Gastrocnemius medialis (tissue), 4 donors: ENCODE data around the gene CHRNE. TPM values are rescaled to one million over a fixed set of nuclear protein-coding genes. Genes with fewer than 3 reads are reported as not detected.

Experiments used
- ATAC-seq, 2 donors: fragments of 150-250 bp; one replicate each; pipeline ENCODE4 v1.9.1; 2016
- DNase-seq, 2 donors: peaks; one replicate each; pipeline ENCODE4 v3.0.0-alpha.2; 2019
- H3K27ac ChIP-seq, 4 donors: fragments of 200-600 bp; sonication (generic); 1 replicate in 1 of 4; 2 replicates in 3 of 4; pipeline ENCODE4 v1.5.1; 2016 to 2018; ENCODE audit warnings: mild to moderate bottlenecking in 2 of 4, moderate library complexity in 1 of 4
- H3K27me3 ChIP-seq, 3 donors: fragments of 200-600 bp; sonication (generic) in 2 of 3; 1 replicate in 1 of 3; 2 replicates in 2 of 3; pipeline versions ENCODE4 v1.5.1 to v1.6.0; 2016 to 2019; ENCODE audit warnings: mild to moderate bottlenecking in 1 of 3, moderate library complexity in 1 of 3
- H3K36me3 ChIP-seq, 2 donors: fragments of 200-600 bp; sonication (generic) in 1 of 2; one replicate each; pipeline ENCODE4 v1.5.1; 2017 to 2018
- H3K4me1 ChIP-seq, 2 donors: fragments of 200-600 bp; sonication (generic) in 1 of 2; one replicate each; pipeline ENCODE4 v1.5.1; 2016 to 2017; ENCODE audit warnings: mild to moderate bottlenecking in 2 of 2
- H3K4me3 ChIP-seq, 4 donors: fragments of 200-600 bp; sonication (generic) in 3 of 4; 1 replicate in 1 of 4; 2 replicates in 3 of 4; pipeline ENCODE4 v1.5.1; 2016 to 2019; ENCODE audit warnings: mild to moderate bottlenecking in 2 of 4
- H3K9me3 ChIP-seq, 3 donors: fragments of 200-600 bp; sonication (generic) in 2 of 3; 1 replicate in 1 of 3; 2 replicates in 2 of 3; pipeline ENCODE4 v1.5.1; 2016 to 2019
- POLR2A ChIP-seq, 2 donors: fragments of 450-650 bp; IDR thresholded peaks; one replicate each; pipeline ENCODE4 v1.6.1; 2017; ENCODE audit warnings: antibody characterized with exemption in 2 of 2, mild to moderate bottlenecking in 2 of 2, moderate library complexity in 2 of 2
- in situ Hi-C, 4 donors: fragments of 200-750 bp; cut with MboI; loops; one replicate each; pipeline versions ENCODE4 v1.15.0 to v1.8.0; 2017; ENCODE audit warnings: low sequenced_read_pairs in 4 of 4
- intact Hi-C: fragments of 100-400 bp; cut with DNase I; formaldehyde crosslinking; loops from one replicate; pipeline ENCODE4 v1.15.1; 2023; ENCODE audit warnings: low total_unique reads
- total RNA-seq, 4 donors: library from RNA; depleted of rRNA; stranded (reverse); fragments of >200 nt; gene quantifications; one replicate each; pipeline versions ENCODE4 v1.1.0 to v1.2.3, GENCODE V29; 2016
- TF ChIP-seq, protein P1 (sequence below), 5 experiments: fragments of 450-650 bp in 3 of 5; fragments of 200-600 bp in 2 of 5; sonication (generic) in 2 of 5; IDR thresholded peaks in 4 of 5; conservative IDR thresholded peaks in 1 of 5; 1 replicate in 4 of 5; 2 replicates in 1 of 5; pipeline ENCODE4 v1.5.1; 2016 to 2019; ENCODE audit warnings: antibody characterized with exemption in 5 of 5, mild to moderate bottlenecking in 3 of 5, moderate library complexity in 3 of 5

The CHRNE gene
- total RNA-seq, 4 donors from 2014 or later, result 0.33 to 1.9 (median 0.52) TPM; not detected in 1

DNA sequence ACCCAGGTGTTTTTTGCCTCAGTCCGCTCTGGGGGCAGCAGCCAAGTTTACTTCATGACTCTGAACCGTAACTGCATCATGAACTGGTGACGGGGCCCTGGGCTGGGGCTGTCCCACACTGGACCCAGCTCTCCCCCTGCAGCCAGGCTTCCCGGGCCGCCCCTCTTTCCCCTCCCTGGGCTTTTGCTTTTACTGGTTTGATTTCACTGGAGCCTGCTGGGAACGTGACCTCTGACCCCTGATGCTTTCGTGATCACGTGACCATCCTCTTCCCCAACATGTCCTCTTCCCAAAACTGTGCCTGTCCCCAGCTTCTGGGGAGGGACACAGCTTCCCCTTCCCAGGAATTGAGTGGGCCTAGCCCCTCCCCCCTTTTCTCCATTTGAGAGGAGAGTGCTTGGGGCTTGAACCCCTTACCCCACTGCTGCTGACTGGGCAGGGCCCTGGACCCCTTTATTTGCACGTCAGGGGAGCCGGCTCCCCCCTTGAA is 5.7 kb downstream of the CHRNE start:
- Histone ChIP-seq H3K9me3 (no peaks in the 10 kb centered on the region), H3K27me3 (peaks cover 0 to 18% (median 4%) of the 10 kb centered on the region in 3 donors), H3K27ac (no peak overlapping the region), H3K36me3 (peaks cover 0 to 49% of the 10 kb centered on the region in 2 donors), H3K4me3 (no peak overlapping the region), H3K4me1 (peaks cover 0 to 10% of the 10 kb centered on the region in 2 donors)
- DNase-seq, result no peak
- intact Hi-C loops, result no loop called here
- ATAC-seq, result no peak
- TF ChIP-seq POLR2A (IDR thresholded peaks at IDR 0.05), result no peak
- in situ Hi-C loops, result loop anchor here in 2 of 4 donors (25.0 kb wide), 1 partner anchor 110 kb away; the partner anchor contains the start of genes GLTPD2 (in 2 of the 2), PSMB6 (in 2 of the 2) and VMO1 (in 2 of the 2)

DNA sequence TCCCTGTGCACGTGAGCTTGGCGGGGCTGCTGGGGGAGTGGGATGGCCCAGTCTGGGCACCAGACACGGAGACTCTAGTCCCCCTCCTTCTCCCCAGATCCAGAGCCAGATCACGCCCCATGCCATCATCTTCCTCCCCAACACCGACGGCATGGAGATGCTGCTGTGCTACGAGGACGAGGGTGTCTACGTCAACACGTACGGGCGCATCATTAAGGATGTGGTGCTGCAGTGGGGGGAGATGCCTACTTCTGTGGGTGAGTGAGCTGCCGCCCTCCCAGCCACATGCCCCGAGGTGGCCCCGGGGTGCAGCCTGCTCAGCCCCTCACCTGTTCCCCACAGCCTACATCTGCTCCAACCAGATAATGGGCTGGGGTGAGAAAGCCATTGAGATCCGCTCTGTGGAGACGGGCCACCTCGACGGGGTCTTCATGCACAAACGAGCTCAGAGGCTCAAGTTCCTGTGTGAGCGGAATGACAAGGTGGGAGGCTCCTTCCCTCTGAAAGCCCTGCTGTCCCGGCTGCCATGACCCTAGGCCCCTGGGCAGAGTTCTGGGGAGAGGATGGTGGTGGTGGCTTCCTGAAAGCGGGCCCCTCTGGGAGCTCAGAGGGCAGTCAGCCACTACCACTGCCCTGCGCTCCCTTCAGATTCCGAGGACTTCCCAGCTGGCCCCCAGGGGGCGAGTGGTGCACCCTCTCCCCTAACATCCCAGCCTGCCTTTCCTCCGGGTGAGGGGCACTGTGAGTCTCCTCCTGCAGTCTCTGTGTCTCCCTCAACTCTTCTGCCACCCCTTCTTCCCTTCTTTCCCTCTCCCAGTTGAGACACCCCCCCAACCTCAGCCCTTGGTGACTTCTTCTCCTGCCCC is 6.3 kb downstream of the CHRNE start:
- Histone ChIP-seq H3K27me3 (peaks cover 0 to 18% (median 4%) of the 10 kb centered on the region in 3 donors), H3K27ac (no peak overlapping the region), H3K9me3 (no peaks in the 10 kb centered on the region), H3K4me3 (no peak overlapping the region), H3K4me1 (peaks cover 0 to 10% of the 10 kb centered on the region in 2 donors), H3K36me3 (peaks cover 0 to 54% of the 10 kb centered on the region in 2 donors)
- intact Hi-C loops (no loop called here), in situ Hi-C loops (loop anchor here in 2 of 4 donors (25.0 kb wide), 1 partner anchor 109 kb away; the partner anchor contains the start of genes GLTPD2 (in 2 of the 2), PSMB6 (in 2 of the 2) and VMO1 (in 2 of the 2))
- no peak for DNase-seq
- ATAC-seq, result no peak
- TF ChIP-seq, protein P1, sequence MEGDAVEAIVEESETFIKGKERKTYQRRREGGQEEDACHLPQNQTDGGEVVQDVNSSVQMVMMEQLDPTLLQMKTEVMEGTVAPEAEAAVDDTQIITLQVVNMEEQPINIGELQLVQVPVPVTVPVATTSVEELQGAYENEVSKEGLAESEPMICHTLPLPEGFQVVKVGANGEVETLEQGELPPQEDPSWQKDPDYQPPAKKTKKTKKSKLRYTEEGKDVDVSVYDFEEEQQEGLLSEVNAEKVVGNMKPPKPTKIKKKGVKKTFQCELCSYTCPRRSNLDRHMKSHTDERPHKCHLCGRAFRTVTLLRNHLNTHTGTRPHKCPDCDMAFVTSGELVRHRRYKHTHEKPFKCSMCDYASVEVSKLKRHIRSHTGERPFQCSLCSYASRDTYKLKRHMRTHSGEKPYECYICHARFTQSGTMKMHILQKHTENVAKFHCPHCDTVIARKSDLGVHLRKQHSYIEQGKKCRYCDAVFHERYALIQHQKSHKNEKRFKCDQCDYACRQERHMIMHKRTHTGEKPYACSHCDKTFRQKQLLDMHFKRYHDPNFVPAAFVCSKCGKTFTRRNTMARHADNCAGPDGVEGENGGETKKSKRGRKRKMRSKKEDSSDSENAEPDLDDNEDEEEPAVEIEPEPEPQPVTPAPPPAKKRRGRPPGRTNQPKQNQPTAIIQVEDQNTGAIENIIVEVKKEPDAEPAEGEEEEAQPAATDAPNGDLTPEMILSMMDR (IDR thresholded peaks at IDR 0.05 in 4 of 5, conservative IDR thresholded peaks at IDR 0.05 in 1 of 5), result no peak
- TF ChIP-seq POLR2A (IDR thresholded peaks at IDR 0.05), result no peak

DNA sequence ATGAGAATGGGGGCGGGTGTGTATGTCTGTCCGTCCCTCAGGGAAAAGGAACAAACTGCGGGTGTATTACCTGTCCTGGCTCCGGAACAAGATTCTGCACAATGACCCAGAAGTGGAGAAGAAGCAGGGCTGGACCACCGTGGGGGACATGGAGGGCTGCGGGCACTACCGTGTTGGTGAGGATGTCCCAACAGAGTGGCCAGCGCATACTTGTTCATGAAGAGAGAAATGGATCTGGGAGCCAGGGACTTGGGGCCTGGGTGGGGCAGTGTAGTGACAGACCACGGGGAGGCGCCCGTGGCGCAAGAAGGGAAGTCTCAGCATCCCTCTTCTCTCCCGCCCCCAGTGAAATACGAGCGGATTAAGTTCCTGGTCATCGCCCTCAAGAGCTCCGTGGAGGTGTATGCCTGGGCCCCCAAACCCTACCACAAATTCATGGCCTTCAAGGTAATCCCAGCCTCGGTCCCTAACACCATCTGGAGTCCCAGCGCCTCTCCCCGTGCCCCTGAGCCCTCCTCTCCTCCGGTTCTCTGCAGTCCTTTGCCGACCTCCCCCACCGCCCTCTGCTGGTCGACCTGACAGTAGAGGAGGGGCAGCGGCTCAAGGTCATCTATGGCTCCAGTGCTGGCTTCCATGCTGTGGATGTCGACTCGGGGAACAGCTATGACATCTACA is 7.1 kb downstream of the CHRNE start:
- in situ Hi-C loops, result loop anchor here in 2 of 4 donors (25.0 kb wide), 1 partner anchor 108 kb away; the partner anchor contains the start of genes GLTPD2 (in 2 of the 2), PSMB6 (in 2 of the 2) and VMO1 (in 2 of the 2)
- Histone ChIP-seq H3K27ac (no peak overlapping the region), H3K36me3 (peaks cover 0 to 62% of the 10 kb centered on the region in 2 donors), H3K4me3 (no peak overlapping the region), H3K4me1 (peaks cover 0 to 10% of the 10 kb centered on the region in 2 donors), H3K27me3 (peaks cover 0 to 18% (median 4%) of the 10 kb centered on the region in 3 donors), H3K9me3 (no peaks in the 10 kb centered on the region)
- intact Hi-C loops, result no loop called here
- no peak for DNase-seq
- ATAC-seq, result no peak
- TF ChIP-seq POLR2A (IDR thresholded peaks at IDR 0.05), result no peak
- TF ChIP-seq, protein P1 (IDR thresholded peaks at IDR 0.05 in 4 of 5, conservative IDR thresholded peaks at IDR 0.05 in 1 of 5), result no peak

DNA sequence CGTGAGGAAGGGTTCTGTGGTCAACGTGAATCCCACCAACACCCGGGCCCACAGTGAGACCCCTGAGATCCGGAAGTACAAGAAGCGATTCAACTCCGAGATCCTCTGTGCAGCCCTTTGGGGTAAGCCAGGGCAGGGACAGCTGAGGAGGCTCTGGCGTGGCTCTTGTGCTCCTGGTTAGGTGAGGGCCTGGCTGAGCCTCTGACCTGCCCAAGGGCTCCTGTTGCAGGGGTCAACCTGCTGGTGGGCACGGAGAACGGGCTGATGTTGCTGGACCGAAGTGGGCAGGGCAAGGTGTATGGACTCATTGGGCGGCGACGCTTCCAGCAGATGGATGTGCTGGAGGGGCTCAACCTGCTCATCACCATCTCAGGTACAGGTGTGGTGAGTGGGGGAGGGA is 7.8 kb downstream of the CHRNE start:
- intact Hi-C loops (no loop called here), in situ Hi-C loops (loop anchor here in 2 of 4 donors (25.0 kb wide), 1 partner anchor 108 kb away; the partner anchor contains the start of genes GLTPD2 (in 2 of the 2), PSMB6 (in 2 of the 2) and VMO1 (in 2 of the 2))
- Histone ChIP-seq H3K36me3 (peaks cover 0 to 69% of the 10 kb centered on the region in 2 donors), H3K27me3 (peaks cover 0 to 16% (median 4%) of the 10 kb centered on the region in 3 donors), H3K27ac (no peak overlapping the region), H3K4me3 (no peak overlapping the region), H3K9me3 (no peaks in the 10 kb centered on the region), H3K4me1 (peaks cover 0 to 10% of the 10 kb centered on the region in 2 donors)
- DNase-seq, result no peak
- ATAC-seq, result no peak
- TF ChIP-seq POLR2A (IDR thresholded peaks at IDR 0.05), result no peak
- TF ChIP-seq, protein P1 (IDR thresholded peaks at IDR 0.05 in 4 of 5, conservative IDR thresholded peaks at IDR 0.05 in 1 of 5), result no peak
